ENCODE results near the gene ZNF446.
"Not testable (repeated sequence)": the region's sequence is repeated elsewhere in the genome, so short reads cannot be mapped to it uniquely, and the experiment has no call there.

ZNF446 gene

GRCh38 chr19:58475714-58476497, at the start of gene ZNF446:
Gene ZNF446, plus strand, starts transcription at chr19:58476352. Its CDS starts 867 bp downstream, at chr19:58477219.
- peak; percentile 96 for DNase-seq

GRCh38 chr19:58428617-58429016, 47.5 kb upstream of the ZNF446 start:
- no peak for DNase-seq

GRCh38 chr19:58429745-58430144, 46.4 kb upstream of the ZNF446 start:
- DNase-seq, result no peak

GRCh38 chr19:58434217-58434616, 41.9 kb upstream of the ZNF446 start:
- DNase-seq, result no peak

GRCh38 chr19:58439576-58440554, 36.3 kb upstream of the ZNF446 start, which contains the start of gene ZNF132:
Gene ZNF132, minus strand, starts transcription at chr19:58440153. Its CDS starts 332 bp downstream, at chr19:58439821.
- DNase-seq, result peak; percentile 95

GRCh38 chr19:58440556-58440955, 35.6 kb upstream of the ZNF446 start:
- DNase-seq, result no peak

GRCh38 chr19:58442986-58443385, 33.2 kb upstream of the ZNF446 start:
- DNase-seq, result not testable (repeated sequence)

- not testable (repeated sequence) for DNase-seq
These were observed 27.3 kb upstream of the ZNF446 start for GRCh38 chr19:58448860-58449259.

- not testable (repeated sequence) for DNase-seq
These were observed 26.2 kb upstream of the ZNF446 start for GRCh38 chr19:58449980-58450379.

GRCh38 chr19:58450856-58451357, 25.2 kb upstream of the ZNF446 start:
- no peak for DNase-seq

GRCh38 chr19:58451358-58452101, 24.6 kb upstream of the ZNF446 start, which contains the start of gene ZNF324B:
Gene ZNF324B, plus strand, starts transcription at chr19:58451622. Its CDS starts 2,080 bp downstream, at chr19:58453702.
- peak; percentile 97 for DNase-seq

- no peak for DNase-seq
These were observed 22.4 kb upstream of the ZNF446 start for GRCh38 chr19:58453743-58454142.

GRCh38 chr19:58455306-58455705, 20.8 kb upstream of the ZNF446 start:
- no peak for DNase-seq

- DNase-seq, result no peak
These were observed 20.0 kb upstream of the ZNF446 start for GRCh38 chr19:58456111-58456510.

- DNase-seq, result no peak
These were observed 16.1 kb upstream of the ZNF446 start for GRCh38 chr19:58460039-58460438.

GRCh38 chr19:58466089-58466759, 9.9 kb upstream of the ZNF446 start:
- no peak for DNase-seq

- DNase-seq, result peak; percentile 99
These were observed 9.2 kb upstream of the ZNF446 start, which contains the start of gene ZNF324 for GRCh38 chr19:58466760-58467589. Gene ZNF324, plus strand, starts transcription at chr19:58467080. Its CDS starts 2,106 bp downstream, at chr19:58469186.

- DNase-seq, result no peak
These were observed 7.8 kb upstream of the ZNF446 start for GRCh38 chr19:58468216-58468839.

GRCh38 chr19:58469241-58470013, 6.7 kb upstream of the ZNF446 start:
- DNase-seq, result no peak
